ENCODE data around the gene UBA52.
"Not testable (repeated sequence)": the region's sequence is repeated elsewhere in the genome, so short reads cannot be mapped to it uniquely, and the experiment has no call there.

UBA52 gene

DNA sequence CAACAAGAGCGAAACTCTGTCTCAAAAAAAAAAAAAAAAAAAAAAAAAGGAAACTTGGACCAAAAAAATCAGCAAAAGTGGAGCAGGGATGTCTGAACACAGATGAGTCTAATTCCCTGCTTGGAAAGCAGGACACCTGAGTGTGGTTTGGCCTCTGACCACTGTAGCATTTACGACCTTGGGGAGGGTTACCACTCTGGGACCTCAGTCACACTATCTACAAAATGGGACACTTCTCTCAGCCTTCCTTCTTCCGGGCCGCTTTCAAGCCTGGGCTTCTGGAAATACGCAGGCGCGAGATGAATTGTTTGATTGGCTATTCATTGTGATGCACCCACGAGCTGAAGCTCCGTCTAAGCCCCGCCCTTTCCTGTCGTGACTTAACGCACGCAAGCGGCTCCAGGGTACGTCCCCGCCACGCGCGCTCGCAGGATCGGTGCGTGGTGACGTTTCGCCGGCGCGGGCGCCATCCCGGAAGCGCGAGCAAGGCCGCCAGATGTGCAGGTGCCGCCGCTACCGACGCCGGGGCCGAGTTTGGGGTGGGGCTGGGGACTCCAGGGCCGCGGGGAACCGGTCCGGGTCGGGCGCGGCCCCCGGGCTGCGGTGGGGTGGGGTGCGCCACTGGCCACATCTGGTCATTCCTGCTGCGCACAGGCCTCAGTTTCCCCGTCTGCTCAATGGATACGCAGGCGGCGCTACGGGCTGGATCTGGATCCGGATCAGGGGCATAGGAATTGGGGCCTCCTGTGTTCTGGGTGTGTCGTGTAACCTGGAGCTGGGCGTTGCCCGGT, 14.1 kb upstream of the UBA52 start, which contains the start of gene KXD1:
TSS of gene KXD1 (plus strand) at position 460 of the 791 bp plus-strand sequence. CDS start 4,187 bp downstream, outside the sequence.
- DNase-seq (ENCODE audit: low read depth): peak; percentile 96

DNA sequence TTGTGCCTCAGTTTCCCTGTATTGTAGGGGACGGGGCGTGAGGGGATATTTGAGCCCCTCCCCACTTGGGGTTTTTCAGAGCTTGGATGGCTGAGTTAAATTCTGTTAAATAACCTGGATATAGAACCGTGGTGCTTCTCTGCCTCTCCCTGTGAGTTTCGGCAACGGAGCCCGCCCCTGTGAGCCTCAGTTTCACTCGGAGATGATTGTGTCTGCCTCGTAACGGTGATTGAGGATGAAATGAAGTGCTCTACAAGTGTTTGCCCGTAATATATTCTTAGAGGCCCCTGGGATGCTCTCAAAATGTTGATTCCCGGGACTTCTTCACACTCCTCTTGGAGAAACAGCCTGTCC, 13.5 kb upstream of the UBA52 start:
- no peak for DNase-seq (ENCODE audit: low read depth)

DNA sequence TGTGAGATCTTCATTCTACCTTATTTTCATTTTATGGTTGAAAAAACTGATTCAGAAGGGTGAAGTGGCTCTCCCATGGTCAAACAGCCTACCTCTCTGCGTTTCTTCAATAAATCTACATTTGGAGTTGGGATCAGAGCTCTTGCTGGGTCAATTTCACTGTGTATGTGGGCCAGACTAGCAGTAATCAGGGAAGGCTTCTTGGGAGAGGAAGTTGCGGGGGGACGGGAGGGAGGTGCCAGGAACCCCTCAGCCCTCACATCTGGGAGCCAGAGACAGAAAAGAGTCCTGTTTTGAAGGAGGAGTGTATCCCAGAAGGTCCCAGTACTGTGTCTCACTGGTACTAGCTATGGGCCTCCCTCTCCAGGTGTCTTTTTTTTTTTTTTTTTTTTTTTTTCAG, 13.1 kb upstream of the UBA52 start:
- no peak for DNase-seq (ENCODE audit: low read depth)

DNA sequence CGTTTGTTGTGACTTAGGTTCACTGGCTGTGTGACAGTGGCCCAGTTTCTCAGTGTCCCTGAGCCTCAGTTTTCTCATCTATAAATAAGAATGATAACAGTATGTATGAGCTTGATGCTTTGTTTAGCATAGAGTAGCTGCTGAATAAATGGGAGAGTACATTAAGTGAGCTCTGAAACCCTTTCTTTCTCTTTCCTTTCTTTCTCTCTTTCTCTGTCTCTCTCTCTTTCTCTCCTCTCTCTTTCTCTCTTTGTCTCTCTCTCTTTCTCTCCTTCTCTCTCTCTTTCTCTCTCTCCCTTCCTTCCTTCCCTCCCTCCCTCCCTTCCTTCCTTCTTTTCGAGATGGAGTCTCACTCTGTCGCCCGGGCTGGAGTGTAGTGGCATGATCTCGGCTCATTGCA, 12.0 kb upstream of the UBA52 start:
- DNase-seq (ENCODE audit: low read depth): no peak

DNA sequence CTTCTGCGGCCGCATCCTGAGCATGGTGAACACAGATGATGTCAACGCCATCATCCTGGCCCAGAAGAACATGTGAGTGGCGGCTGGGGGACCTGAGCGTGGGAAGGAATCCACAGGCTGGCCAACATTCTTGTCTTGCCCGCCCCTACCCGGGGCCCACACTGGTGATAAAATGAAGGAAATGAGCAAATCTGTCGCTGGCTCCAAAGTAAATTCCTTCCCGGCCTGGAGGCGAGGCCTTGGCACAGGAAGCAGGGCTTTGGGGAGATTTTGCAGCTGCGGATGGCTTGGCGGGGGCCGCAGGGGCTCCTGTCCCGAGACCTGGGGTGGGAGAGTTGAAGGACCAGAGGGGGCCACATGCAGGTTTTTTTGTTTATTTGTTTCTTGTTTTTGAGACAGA, 9.6 kb upstream of the UBA52 start:
- DNase-seq (ENCODE audit: low read depth): no peak

DNA sequence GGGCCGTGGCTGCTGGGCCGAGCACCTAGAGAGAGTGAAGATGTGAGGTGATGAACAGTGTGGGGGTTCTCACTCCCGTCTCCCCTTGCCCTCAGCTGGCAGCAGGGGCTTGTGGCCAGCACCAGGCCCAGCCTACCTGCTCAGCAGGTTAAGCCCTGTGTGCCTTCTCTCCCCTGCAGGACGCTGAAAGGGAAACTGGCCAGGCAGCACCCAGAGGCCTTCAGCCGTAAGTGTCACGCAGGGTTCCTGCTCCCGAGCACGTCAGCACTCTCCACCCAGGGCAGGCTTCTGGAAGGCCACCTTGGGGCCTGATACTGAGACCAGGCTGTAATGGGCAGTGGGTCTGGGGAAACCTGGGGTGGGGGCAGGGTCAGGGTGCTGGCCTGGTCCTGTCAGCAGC, 4.7 kb upstream of the UBA52 start:
- DNase-seq (ENCODE audit: low read depth): no peak

DNA sequence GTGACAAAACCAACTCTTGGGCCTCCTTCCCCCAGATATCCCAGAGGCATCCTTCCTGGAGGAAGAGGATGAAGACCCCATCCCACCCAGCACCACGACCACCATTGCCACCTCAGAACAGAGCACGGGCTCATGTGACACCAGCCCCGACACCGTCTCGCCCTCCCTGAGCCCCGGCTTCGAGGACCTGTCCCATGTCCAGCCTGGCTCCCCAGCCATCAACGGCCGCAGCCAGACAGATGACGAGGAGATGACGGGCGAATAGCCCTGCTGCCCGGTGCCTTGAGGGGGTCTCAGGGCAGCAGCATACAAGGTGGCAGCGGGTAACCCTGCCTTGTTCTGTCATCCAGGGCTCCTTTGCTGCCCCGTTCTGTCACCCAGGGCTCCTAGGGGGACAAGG, 3.3 kb upstream of the UBA52 start:
- DNase-seq (ENCODE audit: low read depth): no peak

DNA sequence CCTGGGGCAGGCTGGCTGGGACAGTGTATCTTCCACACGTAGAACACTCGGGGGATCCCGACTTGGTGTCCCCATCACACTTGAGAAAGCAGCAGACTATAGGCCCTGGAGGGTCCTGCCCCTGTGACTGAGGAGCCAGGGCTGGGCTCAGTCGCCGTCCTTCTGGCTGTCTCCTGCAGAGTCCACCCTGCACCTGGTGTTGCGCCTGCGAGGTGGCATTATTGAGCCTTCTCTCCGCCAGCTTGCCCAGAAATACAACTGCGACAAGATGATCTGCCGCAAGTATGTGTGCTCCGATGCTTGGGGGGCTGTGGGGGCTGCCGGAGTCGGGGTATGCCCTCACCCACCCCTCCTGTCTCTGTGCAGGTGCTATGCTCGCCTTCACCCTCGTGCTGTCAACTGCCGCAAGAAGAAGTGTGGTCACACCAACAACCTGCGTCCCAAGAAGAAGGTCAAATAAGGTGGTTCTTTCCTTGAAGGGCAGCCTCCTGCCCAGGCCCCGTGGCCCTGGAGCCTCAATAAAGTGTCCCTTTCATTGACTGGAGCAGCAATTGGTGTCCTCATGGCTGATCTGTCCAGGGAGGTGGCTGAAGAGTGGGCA, 3.1 kb downstream of the UBA52 start:
- DNase-seq (ENCODE audit: low read depth): no peak

DNA sequence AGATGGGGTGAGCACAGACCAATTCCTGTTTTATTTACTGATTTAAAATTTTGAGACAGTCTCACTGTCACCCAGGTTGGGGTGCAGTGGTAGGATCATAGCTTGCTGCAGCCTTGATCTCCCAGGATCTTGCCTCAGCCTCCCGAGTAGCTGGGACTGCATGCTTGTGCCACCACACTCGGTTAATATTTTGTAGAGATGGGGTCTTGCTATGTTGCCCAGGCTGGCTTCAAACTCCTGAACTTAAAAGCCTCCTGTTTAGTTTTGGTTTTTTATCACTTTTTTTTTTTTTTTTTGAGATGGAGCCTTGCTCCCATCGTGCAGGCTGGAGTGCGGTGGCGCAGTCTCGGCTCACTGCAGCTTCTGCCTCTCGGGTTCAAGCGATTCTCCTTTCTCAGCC, 4.7 kb downstream of the UBA52 start:
- DNase-seq (ENCODE audit: low read depth): no peak

DNA sequence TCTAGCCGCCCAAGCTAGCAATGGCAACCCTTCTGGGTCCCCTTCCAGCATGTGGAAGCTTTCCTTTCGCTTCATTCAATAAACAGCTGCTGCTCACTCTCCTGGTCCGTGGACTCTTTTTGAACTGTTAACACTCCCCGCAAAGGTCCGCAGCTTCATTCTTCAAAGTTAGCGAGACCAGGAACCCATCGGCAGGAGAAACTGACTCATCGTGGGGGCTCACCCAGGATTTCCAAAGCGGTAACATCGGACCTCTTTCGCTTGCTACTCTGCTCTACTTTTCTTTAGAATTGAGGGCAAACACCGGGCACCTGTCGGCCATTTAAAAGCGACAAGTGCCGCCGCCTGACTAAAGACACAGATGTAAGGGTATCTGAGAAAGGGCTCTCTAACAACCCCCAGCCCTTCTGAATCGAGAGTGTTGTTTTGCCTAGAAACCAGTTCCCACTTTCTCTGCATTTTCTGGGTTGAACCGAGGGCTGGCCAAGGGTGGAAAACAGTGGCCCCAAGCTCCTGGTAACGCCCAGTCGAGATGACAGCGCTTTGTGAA, 5.8 kb downstream of the UBA52 start:
- no peak for DNase-seq (ENCODE audit: low read depth)

DNA sequence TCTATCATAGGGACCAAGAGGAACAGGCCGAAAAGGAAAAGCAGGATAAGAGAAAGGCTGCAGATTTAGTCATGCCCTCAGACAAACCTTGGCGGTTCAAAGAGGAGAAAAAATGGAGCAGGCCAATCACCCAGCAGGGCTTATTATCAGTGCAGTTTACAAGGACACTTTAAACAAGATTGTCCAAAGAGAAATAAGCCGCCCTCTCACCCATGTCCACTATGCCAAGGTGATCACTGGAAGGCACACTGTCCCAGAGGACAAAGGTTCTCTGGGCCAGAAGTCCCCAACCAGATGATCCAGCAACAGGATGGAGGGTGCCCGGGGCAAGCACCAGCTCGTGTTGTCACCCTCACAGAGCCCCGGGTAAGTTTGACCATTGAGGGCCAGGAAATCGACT, 8.7 kb downstream of the UBA52 start:
- no peak for DNase-seq (ENCODE audit: low read depth)

DNA sequence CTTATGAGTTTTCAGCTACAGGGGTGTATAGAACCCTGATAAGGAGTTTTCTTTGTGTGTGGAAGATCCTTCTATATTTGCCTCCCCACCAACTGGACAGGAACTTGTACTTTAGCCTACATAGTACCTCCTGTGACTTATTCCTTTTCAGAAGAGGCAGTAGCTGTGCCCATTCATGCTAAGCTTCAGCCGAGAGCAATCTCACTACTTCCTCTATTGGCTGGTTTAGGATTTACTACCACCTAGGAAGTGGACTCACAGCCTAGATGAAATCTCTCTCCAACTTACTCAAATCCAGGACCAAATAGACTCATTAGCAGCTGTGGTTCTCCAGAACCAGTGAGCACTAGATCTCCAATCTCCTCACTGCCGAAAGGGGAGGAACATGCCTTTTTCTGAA, 14.6 kb downstream of the UBA52 start:
- no peak for DNase-seq (ENCODE audit: low read depth)

DNA sequence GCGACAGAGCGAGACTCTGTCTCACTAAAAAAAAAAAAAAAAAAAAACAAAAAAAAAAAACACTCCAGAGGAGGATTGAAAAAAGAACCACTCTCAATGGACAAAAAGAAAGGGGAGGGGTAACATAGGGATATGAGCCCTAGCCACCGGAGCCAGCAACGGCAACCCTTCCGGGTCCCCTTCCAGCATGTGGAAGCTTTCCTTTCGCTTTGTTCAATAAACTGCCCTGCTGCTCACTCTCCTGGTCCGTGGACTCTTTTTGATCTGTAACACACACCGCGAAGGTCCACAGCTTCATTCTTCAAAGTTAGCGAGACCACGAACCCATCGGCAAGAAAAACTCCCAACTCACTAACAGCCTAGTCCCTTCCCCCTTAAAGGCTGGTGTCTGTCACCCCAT, 15.9 kb downstream of the UBA52 start:
- no peak for DNase-seq (ENCODE audit: low read depth)

DNA sequence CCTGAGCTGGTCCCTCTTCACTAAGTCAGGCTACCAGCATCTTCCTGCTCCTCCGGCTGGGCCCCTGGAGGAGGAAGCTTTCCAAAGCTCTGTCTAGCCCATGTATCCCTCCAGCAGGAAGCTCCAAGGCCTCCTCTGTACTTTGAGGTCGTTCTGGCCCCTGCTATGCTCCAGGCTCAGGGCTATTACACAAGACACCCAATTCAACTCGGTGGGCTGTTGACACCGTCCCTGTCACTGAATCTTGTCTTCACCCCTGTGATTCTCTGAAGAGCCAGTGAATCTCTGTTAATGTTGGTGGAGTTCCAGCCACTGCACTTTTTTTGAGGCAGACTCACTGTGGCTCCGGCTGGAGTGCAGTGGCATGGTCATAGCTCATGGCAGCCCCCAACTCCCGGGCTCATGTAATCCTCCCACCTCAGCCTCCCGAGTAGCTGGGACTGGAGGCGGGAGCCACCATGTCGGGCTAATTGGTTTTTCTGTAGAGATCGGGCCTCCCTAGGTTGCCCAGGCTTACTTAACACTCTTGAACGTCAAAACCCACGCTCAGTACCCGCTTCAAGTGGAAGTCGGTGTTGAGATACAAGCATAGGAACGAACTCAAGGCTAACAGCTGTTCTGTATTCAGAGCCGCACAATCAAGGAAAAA, 16.4 kb downstream of the UBA52 start:
- DNase-seq (ENCODE audit: low read depth): no peak

DNA sequence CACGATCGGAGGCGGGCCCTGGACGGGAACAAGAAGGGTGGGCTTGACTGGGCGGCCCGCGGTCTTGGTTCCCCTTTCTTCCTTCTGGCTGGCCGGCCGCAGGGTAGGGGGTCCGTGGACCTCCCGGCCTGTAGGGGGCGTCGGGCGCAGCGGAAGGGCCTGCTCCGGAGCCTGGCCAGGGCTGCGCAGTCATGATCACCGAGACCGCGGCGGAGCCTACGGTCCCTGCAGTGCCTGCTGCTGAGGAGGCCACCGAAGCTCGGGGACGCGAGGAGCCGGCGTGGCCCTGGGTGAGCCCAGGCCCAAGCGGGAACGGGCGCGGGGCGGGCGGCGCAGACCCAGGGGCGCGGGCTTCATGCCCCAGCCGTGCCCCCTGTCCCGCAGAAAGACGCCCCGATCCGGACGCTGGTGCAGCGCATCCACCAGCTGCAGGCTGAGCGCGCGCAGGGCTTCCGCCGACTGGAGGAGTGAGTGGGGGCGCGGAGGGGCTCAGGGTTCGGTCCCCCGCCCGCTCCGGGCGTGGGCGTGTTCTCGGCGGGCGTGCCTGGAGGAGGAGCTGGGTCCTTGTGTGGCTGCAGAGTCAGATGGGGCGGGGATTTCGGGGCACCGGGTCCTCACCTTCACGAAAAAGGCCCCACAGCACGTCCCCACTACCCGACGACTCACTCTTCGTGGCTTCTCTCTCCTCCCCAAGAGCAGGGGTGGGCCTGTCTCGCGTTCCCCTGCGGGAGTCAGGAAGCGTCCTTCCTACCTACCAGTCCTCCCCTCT, 17.1 kb downstream of the UBA52 start, which contains the start of gene REX1BD:
TSS of gene REX1BD (plus strand) at position 188 of the 769 bp plus-strand sequence. CDS start at position 192, 4 bp downstream.
- DNase-seq (ENCODE audit: low read depth): peak; percentile 30

DNA sequence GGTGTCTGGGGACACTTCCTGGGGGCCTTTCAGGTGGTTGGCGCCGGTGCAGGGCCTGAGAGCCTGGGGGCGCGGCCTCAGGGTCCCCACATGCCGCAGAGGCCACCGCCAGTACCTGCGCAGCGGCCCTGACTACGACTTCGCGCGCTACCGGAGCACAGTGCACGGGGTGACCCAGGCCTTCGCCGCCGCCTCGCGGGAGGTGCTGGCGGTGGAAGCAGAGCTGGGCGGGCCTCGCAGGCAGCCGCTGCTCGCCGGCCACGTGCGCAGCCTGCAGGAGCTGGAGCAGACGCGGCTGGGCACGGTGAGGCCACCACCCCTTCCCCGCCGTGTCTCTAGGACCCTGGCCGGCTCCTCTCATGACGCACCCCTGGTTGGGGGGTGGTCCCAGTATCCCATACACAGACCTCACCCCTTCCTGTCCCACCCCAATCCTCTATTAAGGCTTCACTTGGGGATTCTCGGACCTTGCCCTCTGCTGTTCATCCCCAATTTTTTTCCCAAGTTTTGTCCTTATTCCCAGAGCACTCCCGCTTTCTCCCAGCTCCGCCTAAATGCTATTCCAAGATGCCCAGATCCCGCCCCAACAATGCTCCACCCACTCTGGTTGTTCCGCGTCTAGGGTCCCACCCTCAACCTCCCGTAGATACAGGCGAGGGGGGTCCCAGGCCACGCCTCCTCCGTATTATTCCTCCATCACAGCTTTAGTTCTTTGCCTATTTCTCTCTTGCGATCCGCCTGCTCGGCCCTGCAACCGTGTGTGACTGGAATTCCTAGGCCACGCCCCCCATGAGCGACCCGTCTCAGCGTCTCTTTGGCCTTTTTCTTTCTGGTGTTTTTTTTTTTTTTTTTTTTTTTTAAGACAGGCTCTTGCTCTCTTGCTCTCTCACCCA, 18.0 kb downstream of the UBA52 start:
- DNase-seq (ENCODE audit: low read depth): peak; percentile 26

DNA sequence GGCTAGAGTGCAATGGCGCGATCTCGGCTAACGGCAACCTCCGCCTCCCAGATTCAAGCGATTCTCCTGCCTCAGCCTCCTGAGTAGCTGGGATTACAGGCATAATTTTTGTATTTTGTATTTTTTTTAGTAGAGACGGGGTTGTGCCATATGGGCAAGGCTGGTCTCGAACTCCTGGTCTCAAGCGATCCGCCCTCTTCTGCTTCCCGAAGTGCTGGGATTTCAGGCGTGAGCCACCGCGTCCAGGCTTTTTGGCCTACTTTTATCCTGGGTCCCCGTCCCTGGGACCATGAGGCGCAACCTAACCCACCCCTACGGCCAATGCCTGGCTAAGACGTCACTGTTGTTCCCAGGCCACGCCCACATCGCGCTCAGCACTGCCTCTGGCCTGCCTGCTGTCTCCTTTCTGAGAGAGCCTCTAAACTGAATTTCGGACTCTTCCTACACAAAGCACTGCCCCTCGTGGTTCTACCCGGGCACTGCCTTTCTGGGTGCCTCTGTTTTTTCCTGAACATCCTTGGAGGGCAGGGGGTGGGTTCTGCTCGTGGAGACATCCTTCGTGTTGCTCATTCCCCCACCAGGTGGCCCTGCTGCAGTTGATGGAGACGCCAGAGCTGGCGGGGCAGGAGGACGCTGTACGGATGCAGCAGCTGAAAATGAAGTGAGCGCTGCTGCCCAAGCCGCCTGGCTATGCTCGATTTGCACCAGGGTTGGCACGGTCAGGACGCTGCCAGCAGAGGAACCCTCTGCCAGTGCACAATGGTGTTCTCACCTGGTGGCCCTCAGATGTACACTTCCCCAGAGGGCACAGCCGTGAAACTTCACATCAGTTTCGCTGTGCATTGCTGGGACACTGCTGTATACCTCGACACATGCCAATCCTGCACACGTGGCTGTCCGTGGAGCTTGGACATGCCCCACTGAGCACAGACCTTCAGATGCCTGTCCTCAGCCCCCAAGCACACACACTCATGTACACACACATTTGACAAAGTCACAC, 18.9 kb downstream of the UBA52 start:
- no peak for DNase-seq (ENCODE audit: low read depth)

DNA sequence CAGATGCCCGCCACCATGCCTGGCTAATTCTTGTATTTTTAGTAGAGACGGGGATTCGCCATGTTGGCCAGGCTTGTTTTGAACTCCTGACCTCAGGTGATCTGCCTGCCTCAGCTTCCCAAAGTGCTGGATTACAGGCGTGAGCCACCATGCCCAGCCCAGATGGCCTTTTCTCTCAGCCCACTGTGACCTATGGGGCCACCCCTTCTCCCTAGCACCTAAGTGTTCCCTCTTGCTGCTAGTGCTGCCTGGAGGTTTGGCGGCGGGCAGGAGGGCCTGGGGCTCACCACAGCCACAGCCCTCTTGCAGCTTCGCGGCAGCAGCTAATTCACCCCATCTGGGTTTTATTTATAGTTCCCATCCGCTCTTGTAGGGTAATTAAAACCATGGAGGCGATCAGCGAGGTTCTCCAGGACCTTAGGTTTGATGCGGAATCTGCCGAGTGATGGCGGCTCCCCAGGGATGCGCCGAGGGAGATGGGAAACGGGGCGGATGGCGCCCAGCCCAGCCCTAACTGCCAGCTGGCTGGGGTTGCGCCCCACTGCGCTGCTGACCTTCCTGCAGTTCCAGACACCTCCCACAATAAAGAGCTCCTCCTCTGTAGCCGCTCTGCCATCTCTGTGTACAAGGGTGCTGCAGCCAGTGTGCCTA, 20.2 kb downstream of the UBA52 start:
- DNase-seq (ENCODE audit: low read depth): no peak

DNA sequence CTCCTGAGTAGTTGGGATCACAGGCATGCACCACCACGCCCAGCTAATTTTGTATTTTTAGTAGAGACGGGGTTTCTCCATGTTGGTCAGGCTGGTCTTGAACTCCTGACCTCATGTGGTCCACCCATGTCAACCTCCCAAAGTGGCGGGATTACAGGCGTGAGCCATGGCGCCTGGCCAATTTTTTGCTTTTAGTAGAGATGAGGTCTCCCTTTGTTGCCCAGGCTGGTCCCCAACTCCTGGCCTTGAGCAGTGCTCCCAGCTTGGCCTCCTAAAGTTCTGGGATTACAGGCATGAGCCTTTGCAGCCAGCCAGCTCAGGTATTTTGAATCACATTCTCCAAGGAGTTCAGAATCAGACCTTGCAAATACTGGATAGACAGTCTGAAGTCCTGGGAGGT, 21.1 kb downstream of the UBA52 start:
- not testable (repeated sequence) for DNase-seq (ENCODE audit: low read depth)

Measured in HS-27A (cell line).